NCI-H2227 treated with DMSO at 0.1 percent for 48 hours (cell line): ENCODE measurements around the gene CENPX.
A peak's percentile ranks its signal among the peaks of the same experiment; 100 is the strongest.
"Not testable (repeated sequence)": the region's sequence is repeated elsewhere in the genome, so short reads cannot be mapped to it uniquely, and the experiment has no call there.

Experiments used
- DNase-seq: peaks from one replicate; lab custom pipeline; 2025; lab: John Stamatoyannopoulos, UW

The CENPX gene

DNA sequence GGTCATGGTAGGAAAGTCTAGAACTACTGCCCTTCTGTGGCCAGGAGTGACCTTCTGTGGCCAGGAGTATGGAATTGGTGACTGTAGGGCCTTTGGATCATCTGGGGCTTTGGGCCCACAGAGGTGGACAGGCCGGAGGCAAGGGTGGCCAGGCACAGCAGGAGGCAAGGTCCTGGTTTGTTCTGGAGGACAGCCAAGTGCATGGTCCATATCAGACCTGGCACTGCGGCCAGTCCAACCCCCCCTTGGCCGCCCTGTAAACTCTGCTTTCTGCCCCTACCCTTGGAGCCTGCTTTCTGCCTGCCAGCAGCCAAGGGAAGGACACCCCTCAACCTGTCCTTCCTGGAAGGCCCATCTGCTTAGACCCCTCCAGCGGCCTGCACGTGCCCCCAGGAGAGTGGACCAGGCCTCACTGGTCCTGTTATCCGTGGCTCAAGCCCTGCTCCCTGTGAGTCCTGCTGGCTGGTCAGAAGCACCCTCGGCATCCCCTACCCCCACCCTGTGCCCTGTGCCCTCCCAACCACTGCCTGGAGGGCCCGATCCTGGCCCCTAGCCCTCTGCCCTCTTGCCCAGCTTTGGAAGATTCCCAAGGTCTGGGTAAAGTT is 17.1 kb upstream of the CENPX start:
- DNase-seq = no peak

DNA sequence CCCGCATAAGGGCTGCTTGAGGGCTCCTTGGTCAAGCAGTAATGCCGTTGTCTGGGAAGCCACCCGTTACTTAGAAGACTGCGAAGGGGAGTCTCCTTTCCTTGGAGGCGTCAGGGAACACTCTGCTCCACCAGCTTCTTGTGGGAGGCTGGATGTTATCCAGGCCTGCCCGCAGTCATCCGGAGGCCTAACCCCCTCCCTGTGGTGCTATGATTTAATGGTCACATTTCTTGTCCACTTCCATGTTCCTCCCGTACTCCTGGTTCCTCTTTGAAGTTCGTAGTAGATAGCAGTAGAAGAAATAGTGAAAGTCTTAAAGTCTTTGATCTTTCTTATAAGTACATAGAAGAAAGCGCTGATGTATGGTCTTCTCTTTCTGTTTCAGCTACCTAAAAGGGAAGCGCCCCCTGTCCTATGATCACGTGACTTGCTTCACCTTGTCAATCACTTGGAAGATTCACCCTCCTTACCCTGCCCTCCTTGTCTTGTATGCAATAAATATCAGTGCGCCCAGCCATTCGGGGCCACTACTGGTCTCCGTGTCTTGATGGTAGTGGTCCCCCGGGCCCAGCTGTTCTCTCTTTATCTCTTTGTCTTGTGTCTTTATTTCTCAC is 16.2 kb upstream of the CENPX start:
- not testable (repeated sequence) for DNase-seq

DNA sequence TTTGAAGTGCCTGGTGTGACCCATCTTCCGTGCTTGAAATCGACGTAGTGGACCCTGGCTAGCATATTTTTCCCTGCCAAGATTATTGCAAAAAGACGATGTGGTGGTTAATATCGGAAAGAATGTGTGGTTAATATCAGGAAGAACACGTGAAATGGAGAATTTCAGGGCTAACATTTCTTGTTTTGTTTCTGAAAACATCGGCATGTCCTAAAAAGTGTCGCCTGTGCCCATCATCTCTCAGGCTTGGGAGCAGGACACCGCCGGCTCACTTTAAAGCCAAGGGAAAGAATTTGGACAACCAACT is 15.2 kb upstream of the CENPX start:
- DNase-seq = no peak

DNA sequence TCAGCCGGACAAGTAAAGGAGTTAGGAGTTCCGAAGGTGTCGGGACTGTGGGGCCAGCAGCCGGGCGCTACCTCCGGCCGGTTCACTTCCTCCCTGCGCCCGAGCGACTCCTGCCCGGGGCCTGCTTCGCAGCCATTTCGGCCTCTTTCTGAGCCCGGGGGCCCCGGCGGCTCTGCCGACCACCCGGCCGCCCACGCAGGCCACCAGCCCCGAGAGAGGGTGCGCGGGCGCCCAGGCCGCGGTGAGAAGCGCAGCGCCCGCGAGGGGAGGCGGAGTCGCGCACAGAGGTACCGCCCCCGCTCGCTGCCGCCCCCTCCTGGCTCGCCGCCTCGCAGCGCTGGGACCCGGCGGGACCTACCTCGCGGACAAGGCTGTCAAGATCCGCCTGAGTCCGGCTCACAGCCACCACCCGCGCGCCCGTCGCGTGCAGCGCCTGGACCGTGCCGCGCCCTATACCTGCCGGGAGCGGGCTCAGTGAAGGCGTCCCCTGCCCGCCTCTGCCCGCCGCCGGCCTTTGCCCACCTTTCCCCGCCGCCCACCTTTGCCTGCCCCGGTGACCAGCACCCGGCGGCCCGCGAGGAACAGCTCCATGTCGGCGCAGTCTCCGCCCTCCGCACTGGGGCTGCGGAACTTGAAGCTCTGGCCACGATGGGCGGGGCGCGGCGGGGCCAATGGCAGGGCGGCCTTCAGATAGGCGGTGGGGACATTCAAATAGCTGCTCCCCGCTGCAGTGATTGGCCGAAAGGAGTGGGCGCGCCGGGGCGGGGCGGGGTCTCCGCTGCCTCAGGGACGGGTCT is 14.6 kb upstream of the CENPX start, which contains the start of gene DCXR:
DCXR (minus strand) TSS at position 606 of the 797 bp plus-strand sequence; CDS start at position 591, 15 bp downstream.
- peak; percentile 93 for DNase-seq

DNA sequence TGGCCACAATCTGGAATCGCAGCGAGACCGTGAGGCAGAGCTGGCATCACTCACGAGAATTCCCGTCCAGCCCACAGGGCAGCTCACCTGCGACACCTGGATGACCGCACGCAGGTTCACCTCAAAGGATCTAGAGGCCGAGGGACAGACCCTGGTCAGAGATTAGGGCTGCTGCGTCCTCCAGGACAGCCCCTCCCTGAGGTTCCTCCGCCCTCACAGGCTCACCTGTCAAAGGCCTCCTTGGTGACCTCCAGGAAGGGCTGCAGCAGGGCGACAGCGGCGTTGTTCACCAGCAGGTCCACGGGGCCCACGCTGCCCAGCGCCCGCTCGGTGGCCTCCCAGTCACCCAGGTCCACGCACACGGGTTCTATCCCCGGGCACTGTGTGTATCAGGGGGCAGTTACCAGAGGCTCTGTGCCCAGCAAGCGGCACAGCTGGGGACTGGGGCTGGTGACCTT is 14.0 kb upstream of the CENPX start:
- no peak for DNase-seq

DNA sequence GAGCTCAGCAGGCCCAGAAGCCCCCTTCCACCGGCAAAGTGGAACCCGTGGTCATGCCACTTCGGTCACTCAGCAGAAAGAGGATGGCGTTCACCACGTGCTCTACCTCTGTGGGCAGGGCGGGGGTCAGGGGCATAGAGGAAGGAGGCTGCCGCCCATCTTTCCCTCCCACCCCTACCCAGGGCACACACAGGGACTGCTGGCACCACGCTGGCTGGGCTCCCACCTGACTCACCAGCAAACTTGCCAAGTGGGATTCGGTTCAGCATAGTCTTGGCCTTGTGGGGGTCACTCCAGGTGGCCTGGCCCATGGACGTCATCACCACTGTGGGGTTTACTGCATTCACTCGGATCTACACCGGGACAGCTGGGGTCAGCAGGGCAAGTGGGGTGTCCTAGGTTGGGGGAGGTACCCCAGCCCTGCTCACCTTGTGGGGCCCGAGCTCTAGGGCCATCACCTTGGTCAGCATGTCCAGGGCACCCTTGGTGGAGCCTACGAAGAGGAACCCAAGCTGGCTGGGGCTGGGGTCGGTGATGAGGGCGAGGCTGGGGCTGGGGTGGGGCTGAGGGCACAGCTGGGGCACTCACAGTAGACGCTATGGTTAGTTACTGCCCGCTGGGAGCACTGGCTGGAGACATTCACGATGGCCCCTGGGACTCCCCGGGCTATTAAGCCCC is 13.4 kb upstream of the CENPX start:
- DNase-seq = no peak

DNA sequence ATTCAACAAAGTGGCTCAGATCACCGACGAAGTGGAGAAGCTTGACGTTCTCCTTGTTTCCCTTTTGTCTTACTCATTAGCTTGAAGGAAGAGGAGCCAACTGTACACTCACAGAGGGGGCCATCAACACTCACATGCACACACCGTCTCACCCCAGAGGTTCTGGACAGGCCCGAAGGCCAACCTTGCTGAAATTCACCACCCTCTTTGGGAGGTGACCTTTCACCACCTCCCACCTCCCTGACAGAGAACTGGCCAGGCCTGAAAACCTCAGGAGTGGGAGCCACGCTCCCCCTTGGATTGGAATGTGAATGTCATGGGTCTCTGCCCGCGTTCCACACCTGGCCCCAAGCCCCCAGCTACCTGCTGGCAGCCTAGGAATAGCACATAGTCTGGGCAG is 12.8 kb upstream of the CENPX start:
- no peak for DNase-seq

DNA sequence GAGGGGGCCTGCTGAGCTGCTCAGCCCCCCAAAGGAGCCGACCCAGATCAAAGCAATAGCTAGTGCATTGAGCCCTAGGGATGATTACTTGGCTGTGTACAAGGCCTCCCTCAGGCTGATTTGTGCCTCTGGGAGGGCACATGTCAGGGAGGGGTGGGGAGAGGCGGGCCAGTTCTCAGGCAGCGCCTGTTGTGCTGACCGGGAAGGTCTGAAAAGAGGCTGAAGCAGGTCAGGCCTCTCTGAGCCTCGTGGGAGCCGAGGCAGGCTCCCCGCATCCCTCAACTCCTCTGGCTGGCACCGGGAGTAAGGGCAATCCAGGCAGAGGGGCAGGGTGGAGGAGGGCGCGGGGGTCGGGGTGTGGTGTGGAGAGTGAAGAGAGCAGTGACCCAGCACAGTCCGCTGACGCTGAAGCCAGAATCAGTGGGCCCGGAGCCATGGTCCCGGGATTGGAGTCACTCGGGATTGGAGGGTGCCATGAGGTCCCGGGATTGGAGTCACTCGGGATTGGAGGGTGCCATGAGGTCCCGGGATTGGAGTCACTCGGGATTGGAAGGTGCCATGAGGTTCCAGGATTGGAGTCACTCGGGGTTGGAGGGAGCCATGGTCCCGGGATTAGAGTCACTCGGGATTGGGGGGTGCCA is 11.8 kb upstream of the CENPX start:
- DNase-seq = no peak

DNA sequence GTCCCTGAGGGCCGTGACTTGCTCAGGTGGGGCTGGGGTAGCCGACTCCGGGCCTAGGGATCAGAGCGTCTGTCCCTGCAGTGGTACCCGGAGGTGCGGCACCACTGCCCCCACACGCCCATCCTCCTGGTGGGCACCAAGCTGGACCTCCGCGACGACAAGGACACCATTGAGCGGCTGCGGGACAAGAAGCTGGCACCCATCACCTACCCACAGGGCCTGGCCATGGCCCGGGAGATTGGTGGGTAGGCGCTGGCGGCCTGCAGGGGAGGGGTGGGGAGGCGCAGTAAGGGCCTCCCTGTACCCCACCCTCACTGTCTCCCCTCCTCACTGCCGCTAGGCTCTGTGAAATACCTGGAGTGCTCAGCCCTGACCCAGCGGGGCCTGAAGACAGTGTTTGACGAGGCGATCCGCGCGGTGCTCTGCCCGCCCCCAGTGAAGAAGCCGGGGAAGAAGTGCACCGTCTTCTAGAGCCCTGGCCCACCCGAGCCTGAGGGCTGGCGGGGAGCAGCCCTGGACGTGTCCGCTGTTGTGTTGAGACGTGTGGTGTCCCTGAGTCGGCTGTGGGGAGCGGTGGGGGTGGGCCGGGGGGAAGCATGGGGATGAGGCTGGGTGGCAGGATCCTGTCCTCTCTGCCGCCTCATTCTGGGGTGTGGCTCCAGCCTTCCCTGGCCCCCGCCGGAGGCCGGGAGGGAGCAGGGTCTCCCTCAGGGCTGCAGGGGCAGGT is 10.8 kb upstream of the CENPX start:
- no peak for DNase-seq

DNA sequence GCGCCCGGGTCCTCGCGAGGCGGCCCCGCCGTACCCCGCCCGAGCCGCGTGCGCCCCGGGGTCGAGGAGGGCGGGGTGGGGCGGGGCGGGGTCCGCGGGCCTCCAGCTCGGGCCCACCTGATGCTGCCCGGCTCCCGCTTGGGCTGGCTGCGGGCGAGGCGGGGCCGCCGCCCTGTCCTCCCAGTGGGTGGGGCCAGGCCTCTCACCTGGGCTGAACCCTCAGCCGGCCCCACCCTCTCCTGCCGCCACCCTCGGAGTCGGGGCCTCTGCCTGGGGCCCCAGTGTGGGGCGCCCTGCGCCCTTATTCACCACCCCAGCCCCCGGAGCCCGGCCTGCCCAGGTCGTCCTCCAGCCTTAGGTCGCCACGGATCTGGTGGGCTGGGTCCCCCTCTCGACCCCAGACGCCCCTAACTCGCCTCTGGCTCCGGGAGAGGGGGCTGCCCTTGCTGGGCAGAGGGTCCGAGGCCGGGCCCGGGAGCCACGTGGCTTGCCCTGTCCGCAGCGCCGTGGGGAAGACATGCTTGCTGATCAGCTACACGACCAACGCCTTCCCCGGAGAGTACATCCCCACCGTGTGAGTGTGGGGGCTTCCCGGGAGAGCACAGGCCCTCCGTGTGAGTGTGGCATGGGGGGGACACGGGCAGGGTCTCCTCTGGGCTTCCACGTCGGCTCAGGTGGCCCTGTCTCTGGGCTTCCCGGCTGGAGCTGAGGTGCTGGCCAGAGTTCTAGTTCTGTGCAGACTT is 9.4 kb upstream of the CENPX start:
- DNase-seq = no peak

DNA sequence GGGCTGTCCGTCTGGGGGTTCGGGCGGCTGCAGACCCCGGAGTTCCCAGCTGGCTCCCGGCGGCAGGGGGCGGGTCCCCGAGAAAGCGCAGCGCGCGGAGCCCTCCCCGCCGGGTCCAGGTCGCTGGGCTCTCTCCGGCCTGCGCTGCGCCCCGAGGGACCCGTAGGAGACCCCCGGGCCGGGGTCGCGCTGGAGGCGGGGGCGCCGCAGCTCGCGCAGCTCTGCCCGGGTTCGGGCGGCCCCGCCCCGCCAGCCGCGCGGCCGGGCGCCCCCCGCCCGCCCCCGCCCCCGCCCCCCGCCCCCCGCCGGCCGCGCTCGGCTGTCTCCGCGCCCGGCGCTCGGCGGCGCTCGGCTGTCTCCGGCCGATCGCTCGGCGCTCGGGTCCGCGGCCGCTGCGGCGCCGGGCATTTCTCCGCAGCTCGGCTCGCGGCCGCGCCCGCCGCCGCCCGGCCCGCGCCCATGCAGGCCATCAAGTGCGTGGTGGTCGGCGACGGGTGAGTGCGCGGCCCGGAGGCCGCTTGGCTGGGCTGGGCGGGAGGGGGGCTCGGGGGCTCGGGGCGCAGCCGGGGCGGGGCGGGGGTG is 8.7 kb upstream of the CENPX start, which contains the start of gene RAC3:
RAC3 (plus strand) TSS at position 376 of the 582 bp plus-strand sequence; CDS start at position 460, 84 bp downstream.
- peak; percentile 28 for DNase-seq

DNA sequence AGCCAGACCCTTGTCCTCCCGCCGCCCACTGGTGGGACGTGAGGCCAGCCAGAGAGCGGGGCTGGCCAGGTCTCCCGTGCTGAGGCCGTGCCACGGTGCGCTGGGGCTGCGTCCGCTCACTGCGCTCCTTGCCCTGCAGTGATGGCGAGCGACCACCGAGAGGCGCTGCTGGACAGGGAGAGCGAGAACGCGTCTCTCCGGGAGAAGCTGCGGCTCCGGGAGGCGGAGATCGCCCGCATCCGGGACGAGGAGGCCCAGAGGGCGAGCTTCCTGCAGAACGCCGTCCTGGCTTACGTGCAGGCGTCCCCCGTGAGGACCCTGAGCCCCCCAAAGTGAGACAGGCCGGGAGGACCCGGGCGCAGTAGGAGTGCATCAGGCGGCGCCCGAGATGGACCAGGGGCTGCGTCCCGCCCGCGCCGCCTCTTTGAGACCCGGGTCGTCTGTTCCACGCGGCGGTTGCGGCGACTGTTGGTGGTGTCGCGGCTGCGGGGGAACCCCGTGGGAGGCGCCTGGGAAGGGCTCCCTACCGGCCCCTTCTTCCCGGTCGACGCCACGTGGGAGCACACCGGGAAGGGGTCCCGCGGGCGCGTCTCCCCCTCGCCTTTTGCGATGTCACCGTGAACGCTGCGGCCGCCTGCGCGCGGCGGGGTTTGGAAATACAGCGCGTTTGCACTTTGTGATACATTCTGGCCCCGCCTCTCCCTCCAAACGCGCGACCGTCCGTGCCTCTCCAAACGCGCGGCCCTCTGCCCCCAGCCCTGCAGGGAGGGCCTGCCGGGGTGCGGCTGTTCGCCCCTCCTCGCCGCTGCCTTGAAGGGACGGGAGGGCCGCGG is 8.0 kb upstream of the CENPX start:
- DNase-seq = peak; percentile 75

DNA sequence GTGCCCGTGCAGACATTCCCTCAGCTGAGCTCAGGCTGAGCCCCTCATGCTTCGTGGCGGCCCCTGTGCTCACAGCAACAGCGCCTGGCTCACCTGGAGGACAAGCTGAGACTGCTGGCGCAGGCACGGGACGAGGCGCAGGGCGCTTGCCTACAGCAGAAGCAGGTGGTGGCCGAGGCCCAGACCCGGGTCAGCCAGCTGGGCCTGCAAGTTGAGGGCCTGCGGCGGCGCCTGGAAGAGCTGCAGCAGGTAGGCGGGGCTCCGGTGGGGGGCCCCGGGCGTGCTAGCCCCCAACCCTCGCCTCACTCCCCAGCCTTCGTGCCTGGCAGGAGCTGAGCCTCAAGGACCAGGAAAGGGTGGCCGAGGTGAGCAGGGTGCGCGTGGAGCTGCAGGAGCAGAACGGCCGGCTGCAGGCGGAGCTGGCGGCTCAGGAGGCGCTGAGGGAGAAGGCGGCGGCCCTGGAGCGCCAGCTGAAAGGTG is 7.4 kb upstream of the CENPX start:
- DNase-seq = no peak

DNA sequence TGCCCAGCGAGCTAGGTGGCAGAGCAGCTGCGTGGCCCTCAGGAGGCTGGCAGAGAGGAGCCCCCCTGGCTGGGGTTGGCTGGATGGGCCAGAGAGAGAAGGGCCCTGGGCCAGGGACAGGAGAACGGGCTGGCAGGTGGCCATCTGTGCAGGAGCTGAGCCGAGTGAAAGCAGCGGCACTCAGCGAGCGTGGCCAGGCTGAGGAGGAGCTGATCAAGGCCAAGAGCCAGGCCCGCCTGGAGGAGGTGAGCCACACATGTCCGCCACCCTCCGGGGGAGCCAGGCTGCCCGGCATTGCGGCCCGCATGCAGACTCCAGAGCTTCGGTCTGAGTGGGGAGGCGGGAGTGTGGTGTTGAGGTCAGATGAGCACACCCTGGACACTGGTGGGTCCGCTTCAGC is 6.7 kb upstream of the CENPX start:
- no peak for DNase-seq

DNA sequence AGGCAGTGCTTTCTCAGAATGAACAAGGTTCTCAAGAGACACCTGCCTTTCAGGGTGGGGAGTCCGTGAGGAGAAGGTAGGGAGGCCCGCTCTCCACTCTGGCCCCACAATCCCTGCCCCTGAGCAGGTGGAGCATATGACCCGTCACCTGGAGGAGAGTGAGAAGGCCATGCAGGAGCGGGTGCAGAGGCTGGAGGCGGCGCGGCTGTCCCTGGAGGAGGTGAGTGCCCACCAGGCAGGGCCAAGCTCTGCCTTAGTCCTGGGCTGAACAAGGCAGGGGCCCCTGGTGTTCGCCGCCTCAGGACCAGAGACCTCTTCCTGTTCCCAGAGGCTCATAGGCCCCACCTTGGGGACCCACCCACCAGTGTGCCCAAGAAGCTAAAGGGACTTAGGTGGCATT is 6.3 kb upstream of the CENPX start:
- no peak for DNase-seq

DNA sequence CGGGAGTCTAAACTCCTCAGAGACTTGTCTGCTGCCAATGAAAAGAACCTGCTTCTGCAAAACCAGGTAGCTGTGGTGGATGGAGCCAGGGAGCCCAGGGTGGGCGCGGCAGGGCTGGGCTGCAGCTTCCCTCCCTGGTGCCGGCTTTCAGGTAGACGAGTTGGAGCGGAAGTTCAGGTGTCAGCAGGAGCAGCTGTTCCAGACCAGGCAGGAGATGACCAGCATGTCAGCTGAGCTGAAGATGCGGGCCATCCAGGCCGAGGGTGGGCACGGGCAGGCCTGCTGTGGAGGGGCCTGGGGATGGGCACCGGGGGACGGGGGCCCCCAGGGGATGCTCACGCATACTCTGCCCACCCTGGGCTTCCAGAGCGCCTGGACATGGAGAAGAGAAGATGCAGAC is 5.6 kb upstream of the CENPX start:
- DNase-seq = no peak

DNA sequence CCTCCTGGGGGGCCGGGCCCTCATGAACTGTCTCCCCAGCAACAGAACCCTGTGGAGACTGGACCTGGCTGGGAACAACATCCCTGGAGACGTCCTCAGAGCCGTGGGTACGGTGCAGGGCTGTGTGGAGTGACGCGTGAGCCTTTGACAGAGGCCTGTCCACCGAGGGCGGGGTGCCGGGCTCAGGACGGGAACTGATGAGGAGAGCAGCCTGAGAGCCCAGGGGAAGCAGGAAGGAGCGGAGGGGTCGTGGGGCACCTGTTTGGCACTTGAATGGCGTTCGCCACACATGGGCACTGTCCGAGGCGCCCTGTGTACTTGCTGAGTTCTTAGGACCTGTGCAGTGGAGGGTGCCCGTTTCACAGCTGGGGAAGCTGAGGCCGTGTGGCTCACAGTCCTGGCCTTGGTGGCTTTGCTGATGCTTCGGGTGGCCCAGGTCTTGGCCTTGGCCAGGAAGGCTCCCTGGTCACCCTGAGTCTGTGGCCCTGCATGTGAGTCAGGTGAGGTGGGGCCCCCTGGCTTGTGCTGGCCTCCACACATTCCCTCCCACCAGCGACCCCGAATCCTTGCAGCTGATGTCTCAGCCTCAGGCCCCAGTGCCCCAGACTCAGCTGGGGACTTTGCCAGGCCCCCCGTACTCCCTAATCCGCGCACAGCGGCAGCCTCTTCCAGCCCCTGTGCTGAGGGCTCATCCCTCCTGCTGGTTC is 2.9 kb upstream of the CENPX start:
- no peak for DNase-seq

DNA sequence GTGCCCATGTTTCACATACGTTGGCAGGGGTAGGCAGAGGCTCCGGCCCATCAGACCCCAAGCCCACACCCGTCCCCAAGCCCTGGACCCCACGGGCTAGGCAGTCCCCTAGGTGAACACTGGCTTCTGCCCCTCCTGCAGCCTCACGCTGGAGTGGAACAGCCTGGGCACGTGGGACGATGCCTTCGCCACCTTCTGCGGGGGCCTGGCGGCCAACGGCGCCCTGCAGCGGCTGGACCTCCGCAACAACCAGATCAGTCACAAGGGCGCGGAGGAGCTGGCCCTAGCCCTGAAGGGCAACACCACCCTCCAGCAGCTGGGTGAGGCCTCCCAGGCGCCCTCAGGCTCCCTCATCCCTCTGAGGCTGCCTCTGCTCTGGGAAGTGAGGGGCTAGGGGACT is 2.2 kb upstream of the CENPX start:
- no peak for DNase-seq
